ENCODE measurements around the gene PDE11A.

Gene PDE11A

GRCh38 chr2:177574356-177574755 is 498.2 kb downstream of the PDE11A start:
- TF ChIP-seq, protein P1, sequence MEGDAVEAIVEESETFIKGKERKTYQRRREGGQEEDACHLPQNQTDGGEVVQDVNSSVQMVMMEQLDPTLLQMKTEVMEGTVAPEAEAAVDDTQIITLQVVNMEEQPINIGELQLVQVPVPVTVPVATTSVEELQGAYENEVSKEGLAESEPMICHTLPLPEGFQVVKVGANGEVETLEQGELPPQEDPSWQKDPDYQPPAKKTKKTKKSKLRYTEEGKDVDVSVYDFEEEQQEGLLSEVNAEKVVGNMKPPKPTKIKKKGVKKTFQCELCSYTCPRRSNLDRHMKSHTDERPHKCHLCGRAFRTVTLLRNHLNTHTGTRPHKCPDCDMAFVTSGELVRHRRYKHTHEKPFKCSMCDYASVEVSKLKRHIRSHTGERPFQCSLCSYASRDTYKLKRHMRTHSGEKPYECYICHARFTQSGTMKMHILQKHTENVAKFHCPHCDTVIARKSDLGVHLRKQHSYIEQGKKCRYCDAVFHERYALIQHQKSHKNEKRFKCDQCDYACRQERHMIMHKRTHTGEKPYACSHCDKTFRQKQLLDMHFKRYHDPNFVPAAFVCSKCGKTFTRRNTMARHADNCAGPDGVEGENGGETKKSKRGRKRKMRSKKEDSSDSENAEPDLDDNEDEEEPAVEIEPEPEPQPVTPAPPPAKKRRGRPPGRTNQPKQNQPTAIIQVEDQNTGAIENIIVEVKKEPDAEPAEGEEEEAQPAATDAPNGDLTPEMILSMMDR (conservative IDR thresholded peaks at IDR 0.05; ENCODE audit: low read length) = no peak
- no peak overlapping the region for H3K4me3 ChIP-seq (ENCODE audit: low read length)
- no peak for DNase-seq (ENCODE audit: low read depth)

All from AG10803 (cell line).